B cell (primary cell): Measurements from ENCODE around the gene KDM5A.

Experiments
- EZH2 ChIP-seq: IDR thresholded peaks from 2 replicates; pipeline ENCODE4 v1.6.1; 2012; ENCODE audit warnings: borderline replicate concordance, low read depth, mild to moderate bottlenecking, moderate library complexity, low read length; ENCODE audit not compliant: insufficient read depth, poor library complexity, severe bottlenecking
- TF ChIP-seq, protein P1 (sequence below): fragments of 200-600 bp; IDR thresholded peaks from one replicate; pipeline ENCODE4 v1.8.0; 2022; ENCODE audit warnings: antibody characterized with exemption, mild to moderate bottlenecking

DNA sequence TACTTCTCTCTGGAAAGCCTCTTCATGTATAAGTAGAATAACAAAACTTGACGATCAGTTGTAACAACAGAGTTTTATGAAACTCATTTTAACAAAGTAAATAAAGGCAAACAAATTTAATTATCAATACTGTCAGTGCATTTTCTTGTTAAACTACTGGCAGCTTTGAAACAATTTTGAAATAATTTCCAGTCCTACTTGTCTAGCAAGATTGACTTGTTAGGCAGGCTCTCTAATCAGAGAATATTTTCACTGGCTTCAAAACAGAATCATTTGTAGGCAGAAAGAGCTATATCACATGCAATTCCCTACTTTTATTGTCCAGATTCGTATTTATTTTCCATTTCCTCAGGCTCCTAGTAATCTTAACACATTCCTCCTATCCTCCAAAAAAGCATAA is 80.6 kb downstream of the KDM5A start:
- TF ChIP-seq, protein P1, sequence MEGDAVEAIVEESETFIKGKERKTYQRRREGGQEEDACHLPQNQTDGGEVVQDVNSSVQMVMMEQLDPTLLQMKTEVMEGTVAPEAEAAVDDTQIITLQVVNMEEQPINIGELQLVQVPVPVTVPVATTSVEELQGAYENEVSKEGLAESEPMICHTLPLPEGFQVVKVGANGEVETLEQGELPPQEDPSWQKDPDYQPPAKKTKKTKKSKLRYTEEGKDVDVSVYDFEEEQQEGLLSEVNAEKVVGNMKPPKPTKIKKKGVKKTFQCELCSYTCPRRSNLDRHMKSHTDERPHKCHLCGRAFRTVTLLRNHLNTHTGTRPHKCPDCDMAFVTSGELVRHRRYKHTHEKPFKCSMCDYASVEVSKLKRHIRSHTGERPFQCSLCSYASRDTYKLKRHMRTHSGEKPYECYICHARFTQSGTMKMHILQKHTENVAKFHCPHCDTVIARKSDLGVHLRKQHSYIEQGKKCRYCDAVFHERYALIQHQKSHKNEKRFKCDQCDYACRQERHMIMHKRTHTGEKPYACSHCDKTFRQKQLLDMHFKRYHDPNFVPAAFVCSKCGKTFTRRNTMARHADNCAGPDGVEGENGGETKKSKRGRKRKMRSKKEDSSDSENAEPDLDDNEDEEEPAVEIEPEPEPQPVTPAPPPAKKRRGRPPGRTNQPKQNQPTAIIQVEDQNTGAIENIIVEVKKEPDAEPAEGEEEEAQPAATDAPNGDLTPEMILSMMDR: no peak
- no peak for TF ChIP-seq EZH2
